Ascending aorta (tissue), 2 donors: ENCODE measurements around the gene CLEC11A. TPM values are rescaled to one million over a fixed set of nuclear protein-coding genes. Genes with fewer than 3 reads are reported as not detected.

Source experiments
- DNase-seq, 2 donors: peaks; one replicate each; pipeline ENCODE4 v3.0.0-alpha.2; 2019; ENCODE audit warnings: low spot score in 2 of 2
- H3K27ac ChIP-seq, 2 donors: fragments of 200-600 bp; sonication (generic); one replicate each; pipeline ENCODE4 v1.5.1; 2016 to 2017; ENCODE audit warnings: mild to moderate bottlenecking in 1 of 2
- H3K27me3 ChIP-seq: fragments of 200-600 bp; sonication (generic); one replicate; pipeline ENCODE4 v1.5.1; 2017
- H3K36me3 ChIP-seq, 2 donors: fragments of 200-600 bp; sonication (generic); one replicate each; pipeline ENCODE4 v1.5.1; 2016
- H3K4me1 ChIP-seq, 2 donors: fragments of 200-600 bp; sonication (generic); one replicate each; pipeline ENCODE4 v1.5.1; 2016 to 2017; ENCODE audit warnings: mild to moderate bottlenecking in 1 of 2
- H3K4me3 ChIP-seq, 2 donors: fragments of 200-600 bp; sonication (generic); one replicate each; pipeline ENCODE4 v1.5.1; 2016 to 2017; ENCODE audit warnings: mild to moderate bottlenecking in 1 of 2
- H3K9me3 ChIP-seq, 2 donors: fragments of 200-600 bp; sonication (generic); one replicate each; pipeline ENCODE4 v1.5.1; 2016
- CTCF ChIP-seq, 3 experiments: fragments of 200-600 bp in 2 of 3; fragments of 450-650 bp in 1 of 3; sonication (generic) in 2 of 3; IDR thresholded peaks; one replicate each; pipeline ENCODE4 v1.5.1; 2016 to 2019; ENCODE audit warnings: antibody characterized with exemption in 3 of 3, mild to moderate bottlenecking in 1 of 3, moderate library complexity in 1 of 3
- intact Hi-C: fragments of 100-400 bp; cut with DNase I; formaldehyde crosslinking; loops from one replicate; pipeline ENCODE4 v1.15.1; 2023
- total RNA-seq: library from RNA; depleted of rRNA; stranded (reverse); fragments of >200 nt; gene quantifications from one replicate; pipeline ENCODE4 v1.1.0, GENCODE V29; 2016

The CLEC11A gene
- total RNA-seq, 1 donor from 2014 or later: not detected

- intact Hi-C loops: no loop called here
- no peak for DNase-seq
- no peaks in the 10 kb centered on the region for H3K27me3 ChIP-seq
Observed at GRCh38 chr19:50729894-50730293, 6.7 kb downstream of the CLEC11A start.

GRCh38 chr19:50735869-50736268 lies 12.7 kb downstream of the CLEC11A start:
- TF ChIP-seq CTCF (IDR thresholded peaks at IDR 0.05): no peak
- Histone ChIP-seq H3K4me3 (no peak overlapping the region), H3K27ac (no peak overlapping the region), H3K27me3 (no peaks in the 10 kb centered on the region), H3K36me3 (no peaks in the 10 kb centered on the region), H3K4me1 (no peaks in the 10 kb centered on the region), H3K9me3 (no peaks in the 10 kb centered on the region)
- intact Hi-C loops: no loop called here
- no peak for DNase-seq

More at GRCh38 chr19:50729894-50730293, 6.7 kb downstream of the CLEC11A start:
- Histone ChIP-seq H3K36me3 (no peaks in the 10 kb centered on the region), H3K9me3 (no peaks in the 10 kb centered on the region), H3K4me1 (peaks cover 0 to 2% of the 10 kb centered on the region in 2 donors), H3K4me3 (no peak overlapping the region), H3K27ac (no peak overlapping the region)
- no peak for TF ChIP-seq CTCF (IDR thresholded peaks at IDR 0.05)

GRCh38 chr19:50736338-50736737 lies 13.2 kb downstream of the CLEC11A start:
- no peak overlapping the region for H3K27ac ChIP-seq

GRCh38 chr19:50739132-50739913 lies 16.2 kb downstream of the CLEC11A start:
- Histone ChIP-seq H3K36me3 (no peaks in the 10 kb centered on the region), H3K27me3 (no peaks in the 10 kb centered on the region), H3K27ac (no peak overlapping the region), H3K4me3 (no peak overlapping the region), H3K9me3 (no peaks in the 10 kb centered on the region), H3K4me1 (no peaks in the 10 kb centered on the region)
- no peak for TF ChIP-seq CTCF (IDR thresholded peaks at IDR 0.05)
- no peak for DNase-seq
- intact Hi-C loops: no loop called here

More at GRCh38 chr19:50736338-50736737, 13.2 kb downstream of the CLEC11A start:
- no peak for DNase-seq
- no peaks in the 10 kb centered on the region for H3K27me3 ChIP-seq
- no peak for TF ChIP-seq CTCF (IDR thresholded peaks at IDR 0.05)
- H3K4me3 ChIP-seq: no peak overlapping the region
- intact Hi-C loops: no loop called here
- no peaks in the 10 kb centered on the region for H3K36me3 ChIP-seq
- H3K4me1 ChIP-seq: no peaks in the 10 kb centered on the region
- H3K9me3 ChIP-seq: no peaks in the 10 kb centered on the region

- H3K36me3 ChIP-seq: no peaks in the 10 kb centered on the region
- no peak overlapping the region for H3K27ac ChIP-seq
- no peaks in the 10 kb centered on the region for H3K4me1 ChIP-seq
- DNase-seq: no peak
- no peaks in the 10 kb centered on the region for H3K9me3 ChIP-seq
- H3K4me3 ChIP-seq: no peak overlapping the region
- H3K27me3 ChIP-seq: no peaks in the 10 kb centered on the region
- intact Hi-C loops: no loop called here
- no peak for TF ChIP-seq CTCF (IDR thresholded peaks at IDR 0.05)
Observed at GRCh38 chr19:50739914-50740426, 16.8 kb downstream of the CLEC11A start.
